GM23248 (cell line): ENCODE data around the gene CACFD1. TPM values are rescaled to one million over a fixed set of nuclear protein-coding genes. Genes with fewer than 3 reads are reported as not detected.

Experiments
- DNase-seq: peaks from one replicate; pipeline ENCODE4 v3.0.0-alpha.2; 2015
- H2AFZ ChIP-seq: fragments of 200-600 bp; sonication (generic); 2 replicates; pipeline ENCODE4 v1.6.1; 2016; ENCODE audit warnings: antibody characterized with exemption
- H3F3A ChIP-seq: fragments of 200-600 bp; sonication (generic); 2 replicates; pipeline ENCODE4 v1.6.1; 2016; ENCODE audit warnings: mild to moderate bottlenecking, antibody characterized with exemption, mixed run types; ENCODE audit not compliant: insufficient read depth
- H3K27ac ChIP-seq: fragments of 200-600 bp; sonication (generic); 2 replicates; pipeline ENCODE4 v1.5.1; 2016; ENCODE audit warnings: mild to moderate bottlenecking
- H3K27me3 ChIP-seq: fragments of 200-600 bp; sonication (generic); replicated peaks from 2 replicates; pipeline ENCODE4 v1.6.1; 2016; ENCODE audit warnings: mild to moderate bottlenecking; ENCODE audit not compliant: insufficient read depth
- H3K36me3 ChIP-seq: fragments of 200-600 bp; sonication (generic); 2 replicates; pipeline ENCODE4 v1.6.1; 2016; ENCODE audit warnings: low read depth, mild to moderate bottlenecking
- H3K4me1 ChIP-seq: fragments of 200-600 bp; sonication (generic); 2 replicates; pipeline ENCODE4 v1.6.1; 2016; ENCODE audit warnings: mild to moderate bottlenecking; ENCODE audit not compliant: insufficient read depth
- H3K4me2 ChIP-seq: fragments of 200-600 bp; sonication (generic); one replicate; pipeline ENCODE4 v1.6.1; 2016; ENCODE audit warnings: mild to moderate bottlenecking; ENCODE audit not compliant: unreplicated experiment
- H3K4me3 ChIP-seq: fragments of 200-600 bp; sonication (generic); 2 replicates; pipeline ENCODE4 v1.5.1; 2016; ENCODE audit warnings: mild to moderate bottlenecking
- H3K79me2 ChIP-seq: fragments of 200-600 bp; sonication (generic); 2 replicates; pipeline ENCODE4 v1.6.1; 2016; ENCODE audit warnings: mild to moderate bottlenecking; ENCODE audit not compliant: insufficient read depth
- H3K9ac ChIP-seq: fragments of 200-600 bp; sonication (generic); 2 replicates; pipeline ENCODE4 v1.6.1; 2016; ENCODE audit warnings: mild to moderate bottlenecking
- H3K9me2 ChIP-seq: fragments of 200-600 bp; sonication (generic); 2 replicates; pipeline ENCODE4 v1.6.1; 2016; ENCODE audit warnings: mixed run types, mild to moderate bottlenecking, moderate library complexity; ENCODE audit not compliant: insufficient read depth
- H3K9me3 ChIP-seq: fragments of 200-600 bp; sonication (generic); one replicate; pipeline ENCODE4 v1.6.1; 2017; ENCODE audit warnings: low read depth
- H4K20me1 ChIP-seq: fragments of 200-600 bp; sonication (generic); 2 replicates; pipeline ENCODE4 v1.6.0; 2016; ENCODE audit not compliant: insufficient read depth
- EZH2 ChIP-seq: fragments of 200-600 bp; sonication (generic); IDR thresholded peaks from 2 replicates; pipeline ENCODE4 v1.6.1; 2018; ENCODE audit warnings: antibody characterized with exemption, mild to moderate bottlenecking; ENCODE audit not compliant: insufficient read depth, poor library complexity, severe bottlenecking
- EZH2phosphoT487 ChIP-seq: fragments of 200-600 bp; sonication (generic); IDR thresholded peaks from 2 replicates; pipeline ENCODE4 v1.6.1; 2018; ENCODE audit warnings: antibody characterized with exemption, moderate library complexity, mild to moderate bottlenecking, low read depth; ENCODE audit not compliant: insufficient read depth
- WGBS, 2 experiments: methylation state at CpG; one replicate each; pipeline ENCODE4 v1.1.6; 2015 to 2017; ENCODE audit warnings: low lambda C conversion rate in 2 of 2, low coverage in 1 of 2; ENCODE audit errors: missing lambda C conversion rate in 2 of 2; 5-methylcytosine and 5-hydroxymethylcytosine counted together
- in situ Hi-C: fragments of 300-500 bp; cut with MboI; formaldehyde crosslinking; loops from 2 replicates; pipeline ENCODE4 v1.15.0; 2020
- polyA plus RNA-seq: library from polyadenylated mRNA; unstranded; fragments of >200 nt; fragmentation: Nextera tagmentation; extraction: Ambion mirVana; gene quantifications from 2 replicates; pipeline ENCODE4 v1.2.1, GENCODE V29; 2016
- total RNA-seq: library from RNA; depleted of rRNA; stranded (reverse); fragments of >200 nt; shearing (Covaris generic); gene quantifications from 2 replicates; pipeline ENCODE4 v1.2.3, GENCODE V29; 2014

Gene CACFD1
- total and polyA plus RNA-seq, 2 experiments from 2014 or later = 4.7 to 7.0 TPM

DNA sequence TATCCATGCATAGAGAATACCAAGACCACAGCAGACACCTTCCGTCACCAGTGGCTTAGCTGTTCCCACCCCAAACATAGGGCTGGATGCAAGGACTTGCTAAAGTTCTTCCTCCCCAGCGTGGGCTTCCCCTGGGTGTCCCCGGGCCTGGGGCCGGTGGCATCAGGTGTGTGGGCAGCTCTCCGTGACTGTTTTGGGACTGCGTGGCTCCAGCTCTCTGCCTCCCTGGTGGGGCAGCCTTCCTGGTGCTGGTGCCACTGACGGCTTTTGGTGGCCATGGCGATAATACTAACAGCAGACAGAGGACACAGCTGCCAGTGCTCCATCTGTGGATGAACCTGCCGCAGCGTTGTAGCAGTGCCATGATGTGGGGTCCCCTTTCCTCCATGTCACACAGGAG is 4.9 kb downstream of the CACFD1 start:
- Histone ChIP-seq H3K4me3 (no peak overlapping the region), H3K79me2 (no peaks in the 10 kb centered on the region), H3K9ac (no peak overlapping the region), H3K27me3 (no peaks in the 10 kb centered on the region), H3K4me1 (no peaks in the 10 kb centered on the region), H3K27ac (no peak overlapping the region), H3K9me3 (no peaks in the 10 kb centered on the region), H3F3A (no peaks in the 10 kb centered on the region; the same call in 1 of the 2 replicates), H4K20me1 (no peaks in the 10 kb centered on the region), H3K4me2 (no peak overlapping the region), H3K9me2 (no peaks in the 10 kb centered on the region), H3K36me3 (no peaks in the 10 kb centered on the region), H2AFZ (no peak overlapping the region)
- DNase-seq = no peak
- TF ChIP-seq EZH2 (no peak), EZH2phosphoT487 (no peak)
- WGBS, 2 experiments = 93 to 96% methylated on average over 10 of the region's 10 CpGs
- in situ Hi-C loops = no loop called here

- Histone ChIP-seq H3K4me1 (no peaks in the 10 kb centered on the region), H3K27ac (no peak overlapping the region), H3K9me2 (no peaks in the 10 kb centered on the region), H3K27me3 (no peaks in the 10 kb centered on the region), H4K20me1 (no peaks in the 10 kb centered on the region), H3K4me3 (no peak overlapping the region), H3K79me2 (no peaks in the 10 kb centered on the region), H2AFZ (no peak overlapping the region), H3K4me2 (no peak overlapping the region), H3K9me3 (no peaks in the 10 kb centered on the region), H3K9ac (no peak overlapping the region), H3K36me3 (no peaks in the 10 kb centered on the region), H3F3A (no peaks in the 10 kb centered on the region; the same call in 1 of the 2 replicates)
- TF ChIP-seq EZH2phosphoT487 = no peak
- TF ChIP-seq EZH2 = no peak
- in situ Hi-C loops = no loop called here
- 94 to 96% methylated on average over 6 of the region's 6 CpGs for WGBS, 2 experiments
- DNase-seq = no peak
These were observed 6.2 kb downstream of the CACFD1 start for GRCh38 chr9:133465984-133466383.

- TF ChIP-seq EZH2phosphoT487 = no peak
- WGBS, 2 experiments = 80 to 82% methylated on average over 10 of the region's 10 CpGs
- H3K9me3 ChIP-seq = no peaks in the 10 kb centered on the region
- no peak overlapping the region for H3K9ac ChIP-seq
- no peaks in the 10 kb centered on the region for H3K4me1 ChIP-seq
- no peak for DNase-seq
- no peak overlapping the region for H2AFZ ChIP-seq
- H3K4me3 ChIP-seq = no peak overlapping the region
- no peaks in the 10 kb centered on the region for H3K9me2 ChIP-seq
- H3K27ac ChIP-seq = no peak overlapping the region
- no peaks in the 10 kb centered on the region; the same call in 1 of the 2 replicates for H3F3A ChIP-seq
- no peak overlapping the region for H3K4me2 ChIP-seq
- no peaks in the 10 kb centered on the region for H3K36me3 ChIP-seq
- H4K20me1 ChIP-seq = no peaks in the 10 kb centered on the region
- no peaks in the 10 kb centered on the region for H3K79me2 ChIP-seq
- no peaks in the 10 kb centered on the region for H3K27me3 ChIP-seq
- in situ Hi-C loops = no loop called here
These were observed 7.3 kb downstream of the CACFD1 start for GRCh38 chr9:133467101-133467500.

DNA sequence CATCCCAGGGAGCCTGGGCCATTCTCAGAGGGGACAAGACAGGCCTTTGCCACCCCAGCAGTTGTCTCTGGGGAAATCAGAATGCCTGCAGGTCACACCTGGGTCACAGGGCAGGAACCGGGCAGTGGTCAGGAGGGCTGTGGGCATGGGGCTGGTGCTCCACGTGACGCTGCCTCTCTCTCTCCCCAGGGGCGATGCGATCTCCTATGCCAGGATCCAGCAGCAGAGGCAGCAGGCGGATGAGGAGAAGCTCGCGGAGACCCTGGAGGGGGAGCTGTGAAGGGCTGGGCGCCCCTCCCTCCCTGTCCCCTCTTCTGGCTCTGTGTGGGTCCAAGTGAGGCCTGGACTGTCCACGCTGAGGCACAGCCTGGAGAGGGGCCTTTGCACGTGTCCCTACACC is 8.6 kb downstream of the CACFD1 start:
- no peak overlapping the region for H3K9ac ChIP-seq
- in situ Hi-C loops = no loop called here
- no peak overlapping the region for H3K4me2 ChIP-seq
- no peaks in the 10 kb centered on the region for H3K9me3 ChIP-seq
- H4K20me1 ChIP-seq = no peaks in the 10 kb centered on the region
- DNase-seq = no peak
- TF ChIP-seq EZH2phosphoT487 (no peak), EZH2 (no peak)
- H3K27me3 ChIP-seq = no peaks in the 10 kb centered on the region
- H3K36me3 ChIP-seq = no peaks in the 10 kb centered on the region
- no peaks in the 10 kb centered on the region for H3K9me2 ChIP-seq
- H3K4me3 ChIP-seq = no peak overlapping the region
- no peaks in the 10 kb centered on the region for H3K4me1 ChIP-seq
- no peak overlapping the region for H2AFZ ChIP-seq
- no peaks in the 10 kb centered on the region; the same call in 1 of the 2 replicates for H3F3A ChIP-seq
- H3K27ac ChIP-seq = no peak overlapping the region
- no peaks in the 10 kb centered on the region for H3K79me2 ChIP-seq
- 90% methylated on average over 11 of the region's 11 CpGs for WGBS, 2 experiments

GRCh38 chr9:133468777-133469421 is 9.1 kb downstream of the CACFD1 start:
- H3K4me1 ChIP-seq = no peaks in the 10 kb centered on the region
- no peaks in the 10 kb centered on the region for H3K9me2 ChIP-seq
- H2AFZ ChIP-seq = no peak overlapping the region
- no peak for DNase-seq
- no peaks in the 10 kb centered on the region; the same call in 1 of the 2 replicates for H3F3A ChIP-seq
- H3K9me3 ChIP-seq = no peaks in the 10 kb centered on the region
- H3K4me3 ChIP-seq = no peak overlapping the region
- 92 to 95% methylated on average over 4 to 6 of the region's 6 CpGs for WGBS, 2 experiments
- H3K79me2 ChIP-seq = no peaks in the 10 kb centered on the region
- H3K27ac ChIP-seq = no peak overlapping the region
- H4K20me1 ChIP-seq = no peaks in the 10 kb centered on the region
- H3K36me3 ChIP-seq = no peaks in the 10 kb centered on the region
- no peak overlapping the region for H3K4me2 ChIP-seq
- TF ChIP-seq EZH2phosphoT487 (no peak), EZH2 (no peak)
- no peaks in the 10 kb centered on the region for H3K27me3 ChIP-seq
- H3K9ac ChIP-seq = no peak overlapping the region
- in situ Hi-C loops = no loop called here
